ENCODE results near the gene ERLEC1.
"Not testable (repeated sequence)": the region's sequence is repeated elsewhere in the genome, so short reads cannot be mapped to it uniquely, and the experiment has no call there.

ERLEC1 gene

DNA sequence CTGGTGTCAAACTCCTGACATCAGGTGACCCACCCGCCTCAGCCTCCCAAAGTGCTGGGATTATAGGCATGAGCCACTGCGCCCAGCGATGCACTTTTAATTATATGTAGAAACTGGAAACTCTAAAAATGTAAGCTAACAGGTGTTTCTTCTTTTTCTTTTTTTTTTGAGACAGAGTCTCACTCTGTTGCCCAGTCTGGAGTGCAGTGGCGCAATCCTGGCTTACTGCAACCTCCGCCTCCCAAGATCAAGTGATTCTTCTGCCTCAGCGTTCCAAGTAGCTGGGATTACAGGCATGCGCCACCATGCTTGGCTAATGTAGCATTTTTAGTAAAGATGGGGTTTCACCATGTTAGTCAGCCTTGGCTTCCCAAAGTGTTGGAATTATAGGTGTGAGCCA lies 54.8 kb downstream of the ERLEC1 start:
- not testable (repeated sequence) for DNase-seq

DNA sequence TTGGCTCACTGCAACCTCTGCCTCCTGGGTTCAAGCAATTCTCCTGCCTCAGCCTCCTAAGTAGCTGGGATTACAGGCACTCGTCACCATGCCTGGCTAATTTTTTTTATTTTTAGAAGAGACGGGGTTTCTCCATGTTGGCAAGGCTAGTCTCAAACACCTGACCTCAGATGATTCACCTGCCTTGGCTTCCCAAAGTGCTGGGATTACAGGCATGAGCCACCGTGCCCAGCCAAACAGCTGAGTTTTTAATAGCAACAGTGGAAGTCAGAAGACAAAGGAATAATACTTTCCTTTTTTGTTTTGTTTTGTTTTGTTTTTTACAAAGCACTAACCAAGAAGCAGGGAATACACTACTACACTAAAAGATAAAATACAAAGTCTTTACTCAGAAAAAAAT lies 56.0 kb downstream of the ERLEC1 start:
- no peak for DNase-seq

DNA sequence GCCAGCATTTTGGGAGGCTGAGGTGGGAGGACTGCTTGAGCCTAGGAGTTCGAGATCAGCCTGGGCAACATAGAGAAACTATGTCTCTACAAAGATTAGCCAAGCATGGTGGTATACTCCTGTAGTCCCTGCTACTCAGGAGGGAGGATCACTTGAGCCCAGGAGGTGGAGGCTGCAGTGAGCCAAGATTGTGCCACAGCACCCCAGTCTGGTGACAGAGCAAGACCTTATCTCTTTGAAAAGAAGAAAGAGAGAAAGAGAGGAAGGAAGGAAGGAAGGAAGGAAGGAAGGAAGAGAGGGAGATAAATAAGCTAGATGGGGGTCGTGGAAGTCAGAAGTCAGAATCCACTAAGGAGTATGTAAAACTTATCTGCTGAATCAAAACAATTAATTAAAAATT lies 56.8 kb downstream of the ERLEC1 start:
- no peak for DNase-seq

DNA sequence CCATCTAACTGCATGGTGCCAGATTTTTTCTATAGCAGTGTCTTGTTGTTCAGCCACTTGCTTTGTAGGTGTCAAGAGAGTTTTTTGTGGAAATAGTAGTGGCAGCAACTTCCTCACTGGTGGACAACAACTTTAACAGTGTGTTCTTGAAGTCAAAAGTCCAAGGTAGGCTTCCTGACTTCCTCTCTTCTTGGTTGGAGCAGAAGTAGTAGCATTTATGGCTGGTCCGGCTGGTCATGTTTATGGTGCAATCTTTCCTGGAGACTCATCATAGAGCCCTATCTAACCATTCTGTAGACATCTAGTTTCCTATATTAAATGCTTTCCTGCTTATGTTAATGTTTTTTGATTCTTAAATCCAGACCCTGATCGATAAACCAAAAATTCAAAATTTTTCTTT lies 61.2 kb downstream of the ERLEC1 start:
- DNase-seq = no peak

DNA sequence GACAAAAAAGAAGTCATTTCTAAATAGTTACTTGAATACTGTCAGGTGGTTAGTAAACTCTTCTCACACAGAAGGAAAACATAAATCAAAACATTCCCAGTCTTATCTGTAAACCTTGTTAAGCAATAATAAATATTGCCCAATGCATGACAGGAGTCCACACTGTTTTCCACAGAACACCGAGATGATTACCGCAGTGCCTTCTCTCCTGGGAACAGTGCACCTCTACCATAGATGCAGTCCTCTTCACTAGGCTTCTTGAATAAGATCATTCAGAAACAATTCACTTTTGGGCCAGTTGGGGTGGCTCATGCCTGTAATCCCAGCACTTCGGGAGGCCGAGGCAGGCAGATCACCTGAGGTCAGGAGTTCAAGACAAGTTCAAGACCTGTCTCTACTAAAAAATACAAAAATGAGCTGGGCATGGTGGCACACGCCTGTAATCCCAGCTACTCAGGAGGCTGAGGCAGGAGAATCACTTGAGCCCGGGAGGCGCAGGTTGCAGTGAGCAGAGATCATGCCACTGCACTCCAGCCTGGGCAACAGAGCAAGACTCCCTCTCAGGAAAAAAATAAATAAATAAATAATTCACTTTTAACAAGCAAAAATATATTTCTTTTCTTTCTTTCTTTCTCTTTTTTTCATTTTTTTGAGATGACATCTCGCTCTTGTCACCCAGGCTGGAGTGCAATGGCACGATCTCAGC lies 64.4 kb downstream of the ERLEC1 start:
- not testable (repeated sequence) for DNase-seq

DNA sequence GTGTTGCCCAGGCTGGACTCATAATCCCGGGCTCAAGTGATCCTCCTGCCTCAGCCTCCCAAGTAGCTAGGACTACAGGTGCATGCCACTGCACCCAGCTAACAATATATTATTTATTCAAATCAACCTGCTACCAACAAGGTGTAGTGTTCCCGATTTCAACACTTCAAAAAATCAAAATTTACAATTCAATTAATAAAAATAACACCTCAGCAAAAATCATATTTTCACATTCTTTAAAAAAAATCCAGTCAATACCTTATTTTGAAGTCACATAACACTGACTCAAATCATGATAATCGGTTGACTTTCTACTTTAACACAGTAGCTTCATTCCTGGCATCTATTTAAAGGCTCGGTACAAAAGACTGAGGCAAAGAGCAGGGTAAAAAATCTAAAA lies 65.7 kb downstream of the ERLEC1 start:
- DNase-seq = no peak

DNA sequence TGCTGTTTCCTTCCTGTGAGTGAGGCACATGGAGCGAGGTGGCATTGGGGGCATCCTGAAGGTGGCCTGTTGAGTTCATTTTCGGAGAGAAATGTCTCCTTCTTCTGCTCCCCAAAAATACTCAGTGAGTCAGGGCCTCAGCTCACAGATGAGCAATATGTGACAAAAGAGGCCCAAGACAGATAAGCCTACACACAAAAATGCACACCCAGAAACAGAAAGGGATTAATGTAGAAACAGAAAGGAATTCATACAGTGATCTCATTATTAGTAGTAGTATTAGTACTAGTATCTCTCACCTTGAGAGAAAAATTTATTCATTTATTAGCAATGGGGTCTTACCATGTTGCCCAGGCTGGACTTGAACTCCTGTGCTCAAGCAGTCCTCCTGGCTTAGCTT lies 67.8 kb downstream of the ERLEC1 start:
- DNase-seq = no peak

DNA sequence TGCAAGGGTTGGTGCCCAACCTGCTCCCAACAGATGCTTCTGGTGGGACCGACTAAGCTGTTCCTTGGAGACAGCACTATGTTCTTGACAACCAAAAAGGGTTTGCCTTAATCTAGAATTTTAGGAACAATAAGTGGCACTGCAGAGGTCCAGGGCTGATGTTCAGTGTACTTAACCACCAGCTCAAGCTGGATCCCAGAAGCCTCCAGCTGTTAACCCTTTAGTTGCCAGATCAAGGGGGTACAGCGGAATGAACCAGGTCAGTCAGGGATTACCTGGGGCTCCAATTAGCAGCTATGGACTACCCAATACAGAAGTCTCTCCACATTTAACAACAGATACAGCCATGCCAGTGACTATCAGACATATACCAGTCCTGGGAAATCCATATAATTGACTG lies 69.4 kb downstream of the ERLEC1 start:
- no peak for DNase-seq

DNA sequence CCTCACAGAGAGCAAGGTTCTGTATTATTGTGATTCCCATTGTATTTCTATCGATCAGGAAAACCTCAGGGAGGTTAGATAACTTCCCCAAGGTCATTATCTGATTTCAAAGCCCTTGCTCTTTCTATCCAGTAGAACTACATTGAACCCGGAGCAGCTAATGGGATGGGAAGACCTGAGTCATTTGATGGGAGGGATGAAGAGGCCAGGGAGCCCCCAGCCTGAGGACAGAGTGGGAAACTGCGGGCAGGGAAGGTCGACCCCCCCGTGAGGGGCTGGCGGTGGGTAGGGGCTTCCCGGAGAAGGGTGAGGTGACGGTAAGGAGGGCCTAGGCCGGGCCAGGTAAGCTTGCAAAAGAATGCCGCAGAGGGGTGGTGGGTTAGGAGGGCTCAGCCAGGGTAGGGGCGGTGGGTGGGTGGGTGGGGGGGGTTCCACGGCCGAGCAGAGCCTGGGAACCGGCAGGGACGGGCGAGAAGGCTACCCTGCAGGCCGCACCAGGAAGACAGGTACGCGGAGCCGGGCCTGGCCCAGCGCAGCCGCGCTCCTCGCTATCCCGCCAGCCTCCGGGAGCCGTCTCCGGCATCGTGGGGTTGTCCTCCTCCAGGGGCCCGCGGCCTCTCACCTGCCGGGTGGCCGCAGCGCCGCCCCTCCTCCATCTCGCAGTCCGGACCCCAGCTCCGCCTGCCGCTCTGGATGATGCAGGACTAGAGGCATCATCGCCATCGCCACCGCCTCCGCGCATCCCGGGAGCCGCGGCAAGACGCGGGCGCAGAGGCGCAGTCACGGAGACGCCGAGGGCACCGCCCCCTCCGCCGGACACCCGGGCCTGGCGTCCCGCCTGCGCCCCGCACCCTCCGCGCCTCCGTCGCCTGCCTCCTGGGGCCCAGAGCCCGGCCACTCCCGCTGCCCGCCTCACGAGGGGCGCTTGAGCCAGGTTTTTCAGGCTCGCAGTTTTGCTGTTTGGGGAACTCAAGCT lies 72.7 kb downstream of the ERLEC1 start, which contains the start of gene GPR75:
Gene GPR75, minus strand, starts transcription at position 762 of the 976 bp plus-strand sequence. CDS start 5,211 bp downstream, outside the sequence.
- DNase-seq = no peak

DNA sequence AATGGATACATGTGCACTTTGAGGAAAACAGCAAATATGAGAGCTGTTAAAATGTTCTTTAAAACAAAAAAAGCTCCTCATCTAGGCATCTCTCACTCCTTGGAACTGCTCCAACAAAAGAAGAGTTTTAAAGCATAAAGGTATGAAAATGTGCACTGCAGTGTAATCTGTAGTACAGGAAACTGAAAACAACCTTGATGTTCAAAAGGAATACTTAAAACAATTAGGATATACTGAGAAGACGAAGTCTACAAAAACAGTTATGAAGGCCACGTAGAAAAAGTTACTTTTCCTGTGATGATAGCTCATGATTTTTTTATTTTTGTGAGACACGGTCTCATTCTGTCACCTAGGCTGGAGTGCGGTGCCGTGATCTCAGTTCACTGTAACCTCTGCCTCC lies 75.0 kb downstream of the ERLEC1 start:
- no peak for DNase-seq

DNA sequence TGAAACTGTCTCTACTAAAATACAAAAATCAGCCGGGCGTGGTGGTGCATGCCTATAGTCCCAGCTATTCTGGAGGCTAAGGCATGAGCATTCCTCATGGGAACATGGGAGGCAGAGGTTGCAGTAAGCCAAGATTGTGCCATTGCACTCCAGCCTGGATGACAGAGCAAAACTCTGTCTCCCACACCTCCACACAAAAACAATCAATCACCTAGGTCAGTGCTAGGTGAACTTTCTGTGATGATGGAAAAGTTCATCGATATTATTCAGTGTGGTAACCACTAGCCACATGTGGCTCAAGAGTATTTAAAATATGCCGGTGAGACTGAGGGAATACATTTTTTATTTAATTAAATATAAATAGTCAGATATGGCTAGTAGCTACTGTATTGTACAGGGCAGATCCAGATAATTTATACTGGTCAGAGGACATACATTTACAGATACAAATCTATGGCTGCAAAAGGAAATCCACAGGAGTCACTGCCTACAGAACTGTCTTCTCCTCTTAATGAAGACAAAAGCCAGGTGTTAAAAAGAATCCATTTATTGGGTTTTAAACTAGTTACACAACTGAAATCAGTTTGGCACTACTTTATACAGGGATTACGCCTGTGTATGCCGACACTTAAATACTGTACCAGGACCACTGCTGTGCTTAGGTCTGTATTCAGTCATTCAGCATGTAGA lies 76.8 kb downstream of the ERLEC1 start:
- no peak for DNase-seq

DNA sequence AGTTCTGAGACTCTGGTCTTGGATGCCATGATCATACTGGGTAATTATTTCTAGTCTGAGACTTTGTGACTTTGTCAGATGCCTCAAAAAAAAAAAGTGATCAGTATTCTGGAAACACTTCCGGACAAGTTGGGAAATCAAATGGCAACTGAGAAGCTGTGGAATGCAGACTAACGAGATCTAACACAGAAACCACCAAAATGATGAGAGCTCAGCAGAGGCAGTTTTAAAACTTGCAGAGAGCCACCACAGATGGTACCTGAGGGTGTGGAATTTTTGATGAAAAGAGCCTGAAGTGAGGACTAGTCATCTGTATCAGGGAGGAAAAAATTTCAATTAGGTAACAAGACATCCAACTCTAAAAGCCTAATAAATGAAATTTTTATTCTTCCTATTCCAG lies 78.4 kb downstream of the ERLEC1 start:
- no peak for DNase-seq

DNA sequence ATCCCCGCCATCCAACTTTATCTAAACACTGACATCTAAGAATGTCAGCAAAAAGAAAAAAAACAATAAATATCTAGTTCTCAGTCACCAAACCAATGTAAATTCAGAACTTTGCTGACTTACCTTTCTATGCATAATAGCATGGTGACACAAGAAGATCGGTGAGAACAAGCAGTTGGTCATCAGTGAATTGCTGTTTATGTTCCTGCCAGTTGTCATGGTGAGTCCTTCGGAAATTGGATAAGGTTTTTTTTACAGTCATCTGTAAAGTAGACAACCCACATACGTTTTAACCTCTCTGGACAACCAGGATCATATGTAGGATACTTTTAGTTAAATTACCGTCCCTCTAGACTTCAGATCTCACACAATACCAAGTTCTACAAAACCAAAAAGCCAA lies 79.1 kb downstream of the ERLEC1 start:
- no peak for DNase-seq

DNA sequence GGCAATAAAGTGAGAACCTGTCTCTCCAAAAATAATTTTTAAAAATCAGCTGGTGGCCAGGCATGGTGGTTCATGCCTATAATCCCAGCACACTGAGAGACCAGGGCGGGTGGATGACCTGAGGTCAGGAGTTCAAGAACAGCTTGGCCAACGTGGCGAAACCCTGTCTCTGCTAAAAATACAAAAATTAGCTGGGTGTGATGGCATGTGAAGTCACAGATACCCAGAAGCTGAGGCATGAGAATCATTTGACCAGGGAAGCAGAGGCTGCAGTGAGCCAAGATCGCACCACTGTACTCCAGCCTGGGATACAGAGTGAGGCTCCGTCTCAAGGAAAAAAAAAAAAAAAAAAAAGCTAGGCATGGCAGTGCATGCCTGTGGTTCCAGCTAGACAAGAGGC lies 80.3 kb downstream of the ERLEC1 start:
- DNase-seq = no peak

DNA sequence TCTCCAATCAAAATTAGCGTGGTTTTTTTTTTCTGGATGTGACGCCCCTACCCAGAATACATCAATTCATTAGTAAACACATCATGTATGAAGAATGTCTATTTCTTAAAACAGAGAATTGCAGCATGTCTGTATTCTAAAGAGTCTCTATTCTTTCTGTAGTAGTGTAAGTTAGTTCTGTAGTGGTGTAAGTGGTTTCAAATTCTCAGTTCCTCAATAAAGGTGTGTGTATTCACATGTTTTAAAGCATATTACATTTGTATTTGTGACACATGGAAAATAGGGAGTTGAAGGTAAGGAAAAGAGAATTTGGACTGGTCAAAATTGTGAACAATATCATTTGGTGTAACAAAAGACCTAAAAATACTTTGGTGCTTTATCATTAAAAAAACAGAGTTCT lies 80.9 kb downstream of the ERLEC1 start:
- no peak for DNase-seq
